K562 (cell line): Measurements from ENCODE around the gene KLRC3. TPM values are rescaled to one million over a fixed set of nuclear protein-coding genes. Genes with fewer than 3 reads are reported as not detected.
"Not testable (repeated sequence)": the region's sequence is repeated elsewhere in the genome, so short reads cannot be mapped to it uniquely, and the experiment has no call there.

Experiments used
- ATAC-seq: fragments of 200-7000 bp; cut with Tn5 transposase; 3 replicates; pipeline ENCODE4 v1.9.1; 2020; ENCODE audit warnings: moderate library complexity
- BruUV-seq: library from RNA; stranded (reverse); fragments of 400-500 nt; replicated peaks from 2 replicates; lab custom pipeline; 2021; lab: Mats Ljungman, UMichigan
- CTCF ChIA-PET: fragments of 300-600 bp; formaldehyde crosslinking; extraction: SDS; loops from one replicate; lab custom pipeline; 2021; ENCODE audit warnings: low intra/inter-chr PET ratio; lab: Yijun Ruan, JAX
- POLR2A ChIA-PET: fragments of 300-600, 350-650 bp; sonication (Branson Sonifier 250); formaldehyde crosslinking; extraction: SDS; loops from one replicate; lab custom pipeline; 2021; ENCODE audit warnings: antibody characterized with exemption, inconsistent platforms; lab: Yijun Ruan, JAX
- DNase-seq, 4 experiments: peaks; one replicate each; pipeline versions ENCODE4 v3.0.0 to v3.0.0-alpha.2; 2011 to 2018; ENCODE audit warnings: low spot score in 3 of 4, mixed read lengths in 3 of 4; ENCODE audit errors: extremely low read depth in 1 of 4
- FAIRE-seq: peaks from 2 replicates; lab custom pipeline; 2011; peaks lifted over from hg19 to GRCh38; lab: Jason Lieb, UNC
- H2AFZ ChIP-seq: 2 replicates; pipeline ENCODE4 v1.6.0; 2011; ENCODE audit warnings: low read depth, low read length, control low read depth, inconsistent platforms
- H3K27ac ChIP-seq: fragments of 200-600 bp; 3 replicates; pipeline ENCODE4 v1.8.0; 2011; ENCODE audit warnings: low read depth, mild to moderate bottlenecking, control low read depth, inconsistent platforms, low read length, moderate library complexity, mixed read lengths; ENCODE audit errors: extremely low read depth
- H3K27me3 ChIP-seq, 2 experiments: fragments of 300-600 bp in 1 of 2; 2 replicates in 1 of 2; 3 replicates in 1 of 2; pipeline versions ENCODE4 v1.6.0 to v1.8.0; 2011; ENCODE audit warnings: inconsistent platforms in 2 of 2, low read length in 2 of 2, mild to moderate bottlenecking in 1 of 2, mixed read lengths in 1 of 2, moderate library complexity in 1 of 2; ENCODE audit not compliant: control insufficient read depth in 2 of 2, insufficient read depth in 2 of 2
- H3K36me3 ChIP-seq: fragments of 300-600 bp; 3 replicates; pipeline ENCODE4 v1.8.0; 2011; ENCODE audit warnings: mild to moderate bottlenecking, low read length, inconsistent platforms; ENCODE audit not compliant: control insufficient read depth, insufficient read depth
- H3K4me1 ChIP-seq, 2 experiments: fragments of 200-600 bp in 1 of 2; replicated peaks in 1 of 2; 2 replicates in 1 of 2; 3 replicates in 1 of 2; pipeline versions ENCODE4 v1.5.1 to v1.8.0; 2011; ENCODE audit warnings: inconsistent platforms in 2 of 2, low read length in 2 of 2, mild to moderate bottlenecking in 1 of 2, mixed read lengths in 1 of 2, moderate library complexity in 1 of 2; ENCODE audit not compliant: control insufficient read depth in 2 of 2, insufficient read depth in 2 of 2
- H3K4me2 ChIP-seq: 2 replicates; pipeline ENCODE4 v1.6.1; 2011; ENCODE audit warnings: low read length, control low read depth, inconsistent platforms, mixed read lengths; ENCODE audit not compliant: insufficient read depth
- H3K4me3 ChIP-seq: fragments of 200-600 bp; sonication (generic), shearing (Covaris generic); 2 replicates; pipeline ENCODE4 v1.5.1; 2016; ENCODE audit warnings: control low read depth, inconsistent platforms
- H3K79me2 ChIP-seq: fragments of 200-600 bp; 3 replicates; pipeline ENCODE4 v1.8.0; 2011; ENCODE audit warnings: low read length, inconsistent platforms; ENCODE audit not compliant: control insufficient read depth, insufficient read depth
- H3K9ac ChIP-seq, 2 experiments: 2 replicates each; pipeline versions ENCODE4 v1.6.0 to v1.6.1; 2011; ENCODE audit warnings: low read depth in 2 of 2, low read length in 2 of 2, control low read depth in 1 of 2, inconsistent platforms in 1 of 2, mild to moderate bottlenecking in 1 of 2, mixed read lengths in 1 of 2; ENCODE audit not compliant: insufficient read depth in 1 of 2
- H3K9me1 ChIP-seq: one replicate; pipeline ENCODE4 v1.6.0; 2011; ENCODE audit warnings: inconsistent platforms, mild to moderate bottlenecking, low read length, moderate library complexity; ENCODE audit not compliant: control insufficient read depth, insufficient read depth
- H3K9me3 ChIP-seq: replicated peaks from 2 replicates; pipeline ENCODE4 v1.5.1; 2011; ENCODE audit warnings: low read depth, low read length, inconsistent platforms; ENCODE audit not compliant: control insufficient read depth, insufficient read depth
- H4K20me1 ChIP-seq: replicated peaks from 2 replicates; pipeline ENCODE4 v1.6.1; 2011; ENCODE audit warnings: low read length, inconsistent platforms, mixed read lengths; ENCODE audit not compliant: control insufficient read depth, insufficient read depth
- RBM17 ChIP-seq: fragments of 200-400 bp; formaldehyde crosslinking; IDR thresholded peaks from 2 replicates; pipeline ENCODE4 v1.6.1; 2017; ENCODE audit warnings: low read depth, mild to moderate bottlenecking, low read length, borderline replicate concordance
- RBM25 ChIP-seq: fragments of 200-400 bp; formaldehyde crosslinking; IDR thresholded peaks from 2 replicates; pipeline ENCODE4 v1.6.1; 2018; ENCODE audit warnings: low read length, low read depth, moderate library complexity; ENCODE audit not compliant: severe bottlenecking
- ZNF316 ChIP-seq: fragments of 450-650 bp; IDR thresholded peaks from 2 replicates; pipeline ENCODE4 v1.6.1; 2016
- WGBS: fragments of 100-300 bp; shearing (Covaris generic); methylation state at CpG from one replicate; pipeline ENCODE4 v1.1.6; 2016; ENCODE audit warnings: low coverage, mixed read lengths; ENCODE audit not compliant: insufficient coverage; ENCODE audit errors: missing lambda C conversion rate; 5-methylcytosine and 5-hydroxymethylcytosine counted together
- in situ Hi-C: fragments of 300-500 bp; cut with MboI; formaldehyde crosslinking; loops from 4 replicates; pipeline ENCODE4 v1.15.0; 2018; ENCODE audit warnings: inconsistent platforms, mixed read lengths
- intact Hi-C: fragments of 100-400 bp; cut with micrococcal nuclease; formaldehyde crosslinking; loops from 2 replicates; pipeline ENCODE4 v1.14.2; 2022
- polyA plus RNA-seq, 8 experiments: library from polyadenylated mRNA; depleted of rRNA in 4 of 8; stranded (reverse) in 5 of 8; unstranded in 3 of 8; fragments of >200 nt; fragmentation: Nextera tagmentation in 2 of 8; fragmentation: Illumina TruSeq in 1 of 8; extraction: Ambion mirVana in 2 of 8; extraction: Trizol in 1 of 8; gene quantifications; 2 replicates each; pipeline versions ENCODE4 v1.2.1 to v1.2.3, GENCODE V29; 2011 to 2014; ENCODE audit warnings: inconsistent platforms in 1 of 8, missing spikeins in 1 of 8
- total RNA-seq, 7 experiments: library from RNA; depleted of rRNA in 6 of 7; stranded (reverse); fragments of >200 nt in 6 of 7; fragmentation: Illumina TruSeq in 2 of 7; extraction: Trizol in 2 of 7; gene quantifications; 2 replicates each; pipeline versions ENCODE4 v1.2.1 to v1.2.3, GENCODE V29; 2011 to 2021; ENCODE audit warnings: low replicate concordance in 1 of 7

Gene KLRC3
- total and polyA plus RNA-seq, 9 of the 15 experiments (the other 6 are each of a cell fraction or from before 2014, with no cell fraction given): 0.09 to 0.32 (median 0.18) TPM; not detected in 5

- no peak for FAIRE-seq
- CTCF ChIA-PET: no interaction called here
- H3K9ac ChIP-seq: no peak overlapping the region
- no peaks in the 10 kb centered on the region for H3K79me2 ChIP-seq
- H3K9me1 ChIP-seq: no peaks in the 10 kb centered on the region
- H4K20me1 ChIP-seq: no peaks in the 10 kb centered on the region
- no peaks in the 10 kb centered on the region for H3K9me3 ChIP-seq
- intact Hi-C loops (no loop called here), in situ Hi-C loops (no loop called here)
- H3K27me3 ChIP-seq: no peaks in the 10 kb centered on the region
- no peaks in the 10 kb centered on the region for H3K4me1 ChIP-seq
- H3K36me3 ChIP-seq: no peaks in the 10 kb centered on the region
- H3K4me3 ChIP-seq: no peak overlapping the region
- no TSS peak for BruUV-seq
- no peak overlapping the region for H3K4me2 ChIP-seq
- whole genome bisulfite sequencing: 73% methylated on average over 3 of the region's 3 CpGs
- POLR2A ChIA-PET: no interaction called here
- no peak overlapping the region for H2AFZ ChIP-seq
- TF ChIP-seq RBM17 (no peak), RBM25 (peak; percentile 75)
- H3K27ac ChIP-seq: no peak overlapping the region
- ATAC-seq: no peak
- DNase-seq: no peak
These were observed 36.2 kb downstream of the KLRC3 start for GRCh38 chr12:10384191-10384590.

- intact Hi-C loops: no loop called here
- FAIRE-seq: no peak
- Histone ChIP-seq H3K27ac (no peak overlapping the region), H4K20me1 (no peaks in the 10 kb centered on the region), H3K4me3 (no peak overlapping the region), H3K9me1 (no peaks in the 10 kb centered on the region), H2AFZ (no peak overlapping the region), H3K36me3 (no peaks in the 10 kb centered on the region)
- no peak for ATAC-seq
- CTCF ChIA-PET: no interaction called here
- DNase-seq: no peak
- TF ChIP-seq ZNF316: no peak
- TF ChIP-seq, all 486 proteins: peak for 0
- Histone ChIP-seq H3K9ac (no peak overlapping the region), H3K9me3 (no peaks in the 10 kb centered on the region), H3K79me2 (no peaks in the 10 kb centered on the region), H3K4me2 (no peak overlapping the region), H3K27me3 (no peaks in the 10 kb centered on the region), H3K4me1 (no peaks in the 10 kb centered on the region)
- no TSS peak for BruUV-seq
- POLR2A ChIA-PET: interaction anchor here (0.9 to 1.4 kb wide), 2 partner anchors 14 to 17 kb away, joined by 3 read pairs; no protein-coding TSS in a partner anchor
- 78% methylated on average over 4 of the region's 4 CpGs for WGBS
- in situ Hi-C loops: no loop called here
These were observed 38.3 kb downstream of the KLRC3 start for GRCh38 chr12:10381928-10382628.

GRCh38 chr12:10378737-10379136, 41.7 kb downstream of the KLRC3 start:
- H3K27me3 ChIP-seq, BruUV-seq, H3K9ac ChIP-seq, POLR2A ChIA-PET, H4K20me1 ChIP-seq, H3K36me3 ChIP-seq, H3K27ac ChIP-seq, intact Hi-C loops, H3K4me2 ChIP-seq, CTCF ChIA-PET, H3K79me2 ChIP-seq, H3K9me1 ChIP-seq, H2AFZ ChIP-seq, in situ Hi-C loops, H3K4me1 ChIP-seq, DNase-seq, FAIRE-seq, ATAC-seq, H3K4me3 ChIP-seq, H3K9me3 ChIP-seq: not testable (repeated sequence)
- WGBS: 42% methylated on average over 2 of the region's 2 CpGs
